HG02970 (cell line): ENCODE results near the gene MRPL24.

Experiments used
- ATAC-seq: cut with Tn5 transposase; IDR thresholded peaks from one replicate; pipeline ENCODE4 v1.9.1; 2021; ENCODE audit warnings: mild to moderate bottlenecking, moderate library complexity, moderate number of reproducible peaks; ENCODE audit not compliant: unreplicated experiment, low FRiP score

The MRPL24 gene

GRCh38 chr1:156714830-156715229, 26.1 kb downstream of the MRPL24 start:
- no peak for ATAC-seq

GRCh38 chr1:156712626-156713025, 28.3 kb downstream of the MRPL24 start:
- no peak for ATAC-seq

GRCh38 chr1:156711011-156711817, 29.7 kb downstream of the MRPL24 start:
- ATAC-seq: no peak

GRCh38 chr1:156709757-156710489, 31.0 kb downstream of the MRPL24 start:
- no peak for ATAC-seq

GRCh38 chr1:156709031-156709430, 31.9 kb downstream of the MRPL24 start:
- no peak for ATAC-seq

GRCh38 chr1:156708218-156708661, 32.6 kb downstream of the MRPL24 start:
- no peak for ATAC-seq

GRCh38 chr1:156707417-156708217, 33.3 kb downstream of the MRPL24 start:
- ATAC-seq: no peak

- no peak for ATAC-seq
Measured at GRCh38 chr1:156706657-156707416, 34.1 kb downstream of the MRPL24 start.

GRCh38 chr1:156705918-156706656, 34.8 kb downstream of the MRPL24 start:
- no peak for ATAC-seq

- no peak for ATAC-seq
Measured at GRCh38 chr1:156705321-156705917, 35.5 kb downstream of the MRPL24 start, which contains the start of gene CRABP2. CRABP2 (minus strand) TSS chr1:156705583; CDS start chr1:156705446, 137 bp downstream.

GRCh38 chr1:156704930-156705320, 36.0 kb downstream of the MRPL24 start:
- ATAC-seq: no peak

GRCh38 chr1:156704166-156704711, 36.6 kb downstream of the MRPL24 start:
- ATAC-seq: no peak

GRCh38 chr1:156703741-156704140, 37.1 kb downstream of the MRPL24 start:
- no peak for ATAC-seq

- no peak for ATAC-seq
Measured at GRCh38 chr1:156703336-156703735, 37.6 kb downstream of the MRPL24 start.

- no peak for ATAC-seq
Measured at GRCh38 chr1:156700736-156701531, 40.0 kb downstream of the MRPL24 start.

- ATAC-seq: no peak
Measured at GRCh38 chr1:156698995-156699394, 41.9 kb downstream of the MRPL24 start.

- no peak for ATAC-seq
Measured at GRCh38 chr1:156697481-156697880, 43.4 kb downstream of the MRPL24 start.

GRCh38 chr1:156696755-156697154, 44.1 kb downstream of the MRPL24 start:
- ATAC-seq: no peak
